ENCODE measurements around the gene COL4A2.

- TF ChIP-seq POLR2A (IDR thresholded peaks at IDR 0.05) (no peak), CTCF (IDR thresholded peaks at IDR 0.05) (no peak)
Observed at GRCh38 chr13:110379358-110379757, 72.3 kb downstream of the COL4A2 start.
